IPS-15b (cell line): ENCODE results near the gene PLVAP.
A peak's percentile ranks its signal among the peaks of the same experiment; 100 is the strongest.

Experiments
- H3K27me3 ChIP-seq: one replicate; pipeline ENCODE4 v1.6.1; 2013; ENCODE audit warnings: low read length; ENCODE audit not compliant: control insufficient read depth, insufficient read depth
- H3K36me3 ChIP-seq: one replicate; pipeline ENCODE4 v1.6.1; 2013; ENCODE audit warnings: low read length; ENCODE audit not compliant: control insufficient read depth, insufficient read depth
- H3K4me1 ChIP-seq: one replicate; pipeline ENCODE4 v1.6.1; 2013; ENCODE audit warnings: mild to moderate bottlenecking, low read length; ENCODE audit not compliant: control insufficient read depth, insufficient read depth
- H3K4me3 ChIP-seq: one replicate; pipeline ENCODE4 v1.5.1; 2013; ENCODE audit warnings: low read depth, low read length
- H3K9ac ChIP-seq: one replicate; pipeline ENCODE4 v1.6.1; 2013; ENCODE audit warnings: low read depth, mild to moderate bottlenecking, low read length
- H3K9me3 ChIP-seq: one replicate; pipeline ENCODE4 v1.6.1; 2013; ENCODE audit warnings: mild to moderate bottlenecking, low read length; ENCODE audit not compliant: control insufficient read depth, insufficient read depth

The PLVAP gene

GRCh38 chr19:17306285-17306714 is 70.8 kb downstream of the PLVAP start:
- Histone ChIP-seq H3K36me3 (peaks cover under 1% of the 10 kb centered on the region), H3K4me1 (peaks cover 10% of the 10 kb centered on the region), H3K4me3 (peak overlapping the region; percentile 92), H3K27me3 (no peaks in the 10 kb centered on the region), H3K9ac (peak overlapping the region; percentile 82), H3K9me3 (no peaks in the 10 kb centered on the region)

- no peaks in the 10 kb centered on the region for H3K9me3 ChIP-seq
- H3K27me3 ChIP-seq: no peaks in the 10 kb centered on the region
- H3K4me3 ChIP-seq: peak within 1 kb of the TSS; percentile 92
- H3K36me3 ChIP-seq: peaks cover 6% of the 10 kb centered on the region
- peak within 1 kb of the TSS; percentile 82 for H3K9ac ChIP-seq
- peaks cover 10% of the 10 kb centered on the region for H3K4me1 ChIP-seq
Measured at GRCh38 chr19:17305517-17306284, 71.4 kb downstream of the PLVAP start, which contains the start of gene MRPL34. TSS of gene MRPL34 (plus strand) at chr19:17305872. CDS start at chr19:17305893, 21 bp downstream.

DNA sequence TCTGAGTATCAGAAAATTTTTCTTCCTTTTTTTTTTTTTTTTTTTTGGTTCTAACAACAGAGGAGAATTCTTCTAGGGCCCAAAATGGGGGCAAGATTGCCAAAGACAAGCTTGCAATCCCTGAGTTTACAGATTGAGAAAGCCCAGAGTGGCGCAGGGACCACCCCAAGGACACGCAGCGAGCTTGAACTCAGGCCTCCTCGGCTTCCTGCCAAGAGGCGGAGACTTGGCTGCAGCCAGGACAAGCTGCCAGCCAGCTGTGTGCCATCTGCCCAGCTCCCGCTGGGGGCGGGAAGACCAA is 72.0 kb downstream of the PLVAP start:
- no peak overlapping the region for H3K9ac ChIP-seq
- H3K36me3 ChIP-seq: peaks cover 7% of the 10 kb centered on the region
- peak overlapping the region; percentile 35 for H3K4me3 ChIP-seq
- H3K9me3 ChIP-seq: no peaks in the 10 kb centered on the region
- H3K27me3 ChIP-seq: no peaks in the 10 kb centered on the region
- H3K4me1 ChIP-seq: peaks cover 10% of the 10 kb centered on the region

- no peaks in the 10 kb centered on the region for H3K9me3 ChIP-seq
- peaks cover 7% of the 10 kb centered on the region for H3K36me3 ChIP-seq
- peaks cover 10% of the 10 kb centered on the region for H3K4me1 ChIP-seq
- H3K9ac ChIP-seq: no peak overlapping the region
- H3K4me3 ChIP-seq: peak overlapping the region; percentile 35
- H3K27me3 ChIP-seq: no peaks in the 10 kb centered on the region
Measured at GRCh38 chr19:17304386-17305215, 72.5 kb downstream of the PLVAP start.

DNA sequence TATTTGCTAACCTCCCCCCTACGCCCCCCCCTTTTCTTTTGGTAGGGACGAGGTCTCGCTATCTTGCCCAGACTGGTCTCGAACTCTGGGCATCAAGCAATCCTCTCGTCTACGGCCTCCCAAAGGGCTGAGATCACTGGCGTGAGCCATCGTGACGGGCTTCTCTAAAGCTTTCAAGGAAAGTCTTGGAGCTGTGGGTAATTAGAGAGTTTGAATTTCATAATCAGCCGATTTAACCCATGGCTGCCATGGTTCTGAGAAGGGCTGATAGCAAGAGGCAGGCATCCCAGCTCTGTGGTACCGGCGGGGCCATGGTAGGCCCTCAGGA is 73.2 kb downstream of the PLVAP start:
- no peak overlapping the region for H3K9ac ChIP-seq
- H3K9me3 ChIP-seq: no peaks in the 10 kb centered on the region
- H3K4me3 ChIP-seq: peak overlapping the region; percentile 46
- no peaks in the 10 kb centered on the region for H3K27me3 ChIP-seq
- H3K4me1 ChIP-seq: peaks cover 10% of the 10 kb centered on the region
- peaks cover 7% of the 10 kb centered on the region for H3K36me3 ChIP-seq

GRCh38 chr19:17303167-17303939 is 73.8 kb downstream of the PLVAP start, which contains the start of gene ABHD8:
TSS of gene ABHD8 (minus strand) at chr19:17303425. CDS start at chr19:17301616, 1,809 bp downstream.
- Histone ChIP-seq H3K4me3 (peak within 1 kb of the TSS; percentile 56), H3K9ac (no peak within 1 kb of the TSS), H3K36me3 (peaks cover 7% of the 10 kb centered on the region), H3K27me3 (no peaks in the 10 kb centered on the region), H3K4me1 (peaks cover 10% of the 10 kb centered on the region), H3K9me3 (no peaks in the 10 kb centered on the region)

DNA sequence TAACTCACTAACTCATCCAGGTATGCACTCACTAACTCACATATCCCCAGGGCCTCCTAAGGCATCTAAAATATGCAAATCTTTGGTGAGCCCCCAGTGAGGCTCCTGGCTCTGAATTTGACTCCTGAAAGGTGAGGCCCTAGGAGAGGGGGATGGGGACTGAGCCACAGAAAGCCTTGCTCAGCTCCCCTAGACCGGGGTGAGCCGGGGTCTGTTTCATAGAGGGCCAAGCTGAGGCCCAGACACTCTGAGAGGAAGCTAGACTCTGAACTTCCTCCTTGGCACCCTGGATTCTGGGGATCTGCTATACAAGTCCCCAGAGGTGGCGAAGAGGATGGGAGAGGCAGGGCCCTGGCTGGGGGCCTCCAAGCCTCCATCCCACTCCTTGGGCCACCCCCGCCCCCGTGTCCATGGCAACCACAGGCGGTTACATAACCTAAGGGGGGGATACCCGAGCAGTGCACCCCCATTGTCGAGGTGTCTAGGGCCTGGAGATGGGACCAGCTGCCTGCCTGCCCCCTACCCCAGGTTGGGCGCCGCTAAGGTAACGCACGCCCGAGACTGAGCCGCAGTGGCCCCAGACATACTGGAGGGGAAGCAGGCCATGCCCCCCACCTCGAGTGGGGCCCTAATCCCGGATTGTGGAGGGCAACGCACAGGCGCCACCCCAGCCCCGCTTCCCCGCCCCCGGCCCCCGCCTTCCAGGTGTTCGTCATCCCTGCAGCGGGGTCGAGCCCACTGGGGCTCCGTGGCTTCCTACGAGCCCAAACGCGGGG is 74.6 kb downstream of the PLVAP start:
- peaks cover 10% of the 10 kb centered on the region for H3K4me1 ChIP-seq
- H3K9me3 ChIP-seq: no peaks in the 10 kb centered on the region
- H3K9ac ChIP-seq: no peak overlapping the region
- peak overlapping the region; percentile 56 for H3K4me3 ChIP-seq
- no peaks in the 10 kb centered on the region for H3K27me3 ChIP-seq
- peaks cover 10% of the 10 kb centered on the region for H3K36me3 ChIP-seq
